GDM1 (cell line): ENCODE results near the gene SPINK4.
A peak's percentile ranks its signal among the peaks of the same experiment; 100 is the strongest.

Source experiments
- DNase-seq: peaks from one replicate; lab custom pipeline; 2025; lab: John Stamatoyannopoulos, UW

Gene SPINK4

GRCh38 chr9:33291901-33292300 is 51.9 kb downstream of the SPINK4 start:
- DNase-seq, result no peak

- no peak for DNase-seq
Observed at GRCh38 chr9:33293782-33294181, 53.8 kb downstream of the SPINK4 start.

- DNase-seq, result no peak
Observed at GRCh38 chr9:33294670-33295432, 54.9 kb downstream of the SPINK4 start.

GRCh38 chr9:33295571-33295970 is 55.6 kb downstream of the SPINK4 start:
- DNase-seq, result no peak

- peak; percentile 38 for DNase-seq
Observed at GRCh38 chr9:33297432-33297831, 57.5 kb downstream of the SPINK4 start.
